Activated naive CD4-positive, alpha-beta T cell treated with anti-CD3 and anti-CD28 coated beads, Interleukin-2, amount 10 ng/mL, durations not matched to agents 7 days and 5 days (primary cell): ENCODE measurements around the gene CHRDL2.
"Not testable (repeated sequence)": the region's sequence is repeated elsewhere in the genome, so short reads cannot be mapped to it uniquely, and the experiment has no call there.

Source experiments
- CTCF ChIA-PET: fragments of 350-600 bp; sonication (Branson Sonifier 250); formaldehyde crosslinking; loops from one replicate; lab custom pipeline; 2021; ENCODE audit warnings: antibody characterized with exemption; lab: Charles Lee
- DNase-seq: peaks from one replicate; pipeline ENCODE4 v3.0.0-alpha.2; 2020
- H3K27ac Mint-ChIP-seq: one replicate; pipeline ENCODE4 v1.8.0; 2021; ENCODE audit warnings: mild to moderate bottlenecking, moderate library complexity, mixed read lengths
- H3K27me3 Mint-ChIP-seq: one replicate; pipeline ENCODE4 v1.8.0; 2021; ENCODE audit warnings: mild to moderate bottlenecking, mixed read lengths
- H3K36me3 Mint-ChIP-seq: one replicate; pipeline ENCODE4 v1.8.0; 2021; ENCODE audit warnings: mixed read lengths
- H3K4me1 Mint-ChIP-seq: one replicate; pipeline ENCODE4 v1.8.0; 2021; ENCODE audit warnings: mixed read lengths
- H3K4me3 Mint-ChIP-seq: one replicate; pipeline ENCODE4 v1.8.0; 2021; ENCODE audit warnings: mild to moderate bottlenecking, moderate library complexity, mixed read lengths
- H3K9me3 Mint-ChIP-seq: one replicate; pipeline ENCODE4 v1.8.0; 2021; ENCODE audit warnings: mixed read lengths

Gene CHRDL2

DNA sequence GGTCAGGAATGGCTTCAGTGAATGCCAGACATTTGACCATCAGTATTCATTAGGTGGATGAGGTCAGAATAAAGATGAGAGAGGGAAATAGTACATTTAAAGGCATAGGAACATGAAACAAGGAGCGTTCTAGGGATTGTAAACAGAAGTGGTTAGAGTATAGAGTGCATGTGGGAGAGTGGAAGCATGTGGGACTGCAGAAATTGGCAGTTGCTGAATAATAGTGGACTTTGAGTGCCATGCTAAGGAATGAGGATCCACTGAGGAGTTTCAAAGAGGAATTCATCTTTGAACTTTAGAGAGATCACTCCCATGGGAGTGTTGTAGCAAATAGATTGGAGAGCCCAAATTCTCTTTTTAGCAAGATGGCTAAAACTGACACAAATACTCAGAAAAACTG lies 25.3 kb upstream of the CHRDL2 start:
- no peak for DNase-seq
- no peak overlapping the region for H3K27ac Mint-ChIP-seq
- no peaks in the 10 kb centered on the region for H3K4me1 Mint-ChIP-seq
- no peaks in the 10 kb centered on the region for H3K27me3 Mint-ChIP-seq
- peaks cover 4% of the 10 kb centered on the region for H3K9me3 Mint-ChIP-seq
- CTCF ChIA-PET, result interaction anchor here (1.6 kb wide), 1 partner anchor 16 kb away, joined by 10 read pairs; no protein-coding TSS in a partner anchor
- no peak overlapping the region for H3K4me3 Mint-ChIP-seq
- peaks cover 8% of the 10 kb centered on the region for H3K36me3 Mint-ChIP-seq

DNA sequence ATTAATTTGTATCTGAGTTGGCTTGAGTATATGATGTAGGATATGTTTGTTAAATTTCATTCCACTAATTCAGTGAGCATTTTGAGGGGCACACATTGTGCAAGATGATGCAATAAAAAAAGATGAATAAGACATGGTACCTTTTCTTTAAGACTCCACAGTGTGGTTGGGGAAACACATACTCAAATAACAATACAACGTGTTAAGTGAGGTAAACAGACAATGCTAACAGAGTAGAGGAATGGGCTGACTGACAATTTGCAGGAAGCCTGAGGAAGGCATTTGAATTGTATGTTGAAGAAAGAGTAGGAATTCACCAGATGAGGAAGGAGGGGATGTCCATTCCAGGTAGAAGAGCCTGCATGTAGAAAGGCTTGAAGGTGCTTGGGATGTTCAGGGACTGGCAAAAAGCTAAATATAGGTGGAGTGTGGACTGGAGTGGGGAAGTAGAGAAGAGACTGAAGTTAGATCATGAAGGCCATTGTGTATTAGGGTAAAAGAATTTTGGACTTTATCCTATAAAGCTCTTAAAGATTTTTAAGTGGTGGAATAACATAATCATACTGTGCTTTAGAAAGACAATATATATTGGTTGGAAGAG lies 24.3 kb upstream of the CHRDL2 start:
- Mint-ChIP-seq H3K27ac (no peak overlapping the region), H3K4me3 (no peak overlapping the region), H3K4me1 (peaks cover 5% of the 10 kb centered on the region)

DNA sequence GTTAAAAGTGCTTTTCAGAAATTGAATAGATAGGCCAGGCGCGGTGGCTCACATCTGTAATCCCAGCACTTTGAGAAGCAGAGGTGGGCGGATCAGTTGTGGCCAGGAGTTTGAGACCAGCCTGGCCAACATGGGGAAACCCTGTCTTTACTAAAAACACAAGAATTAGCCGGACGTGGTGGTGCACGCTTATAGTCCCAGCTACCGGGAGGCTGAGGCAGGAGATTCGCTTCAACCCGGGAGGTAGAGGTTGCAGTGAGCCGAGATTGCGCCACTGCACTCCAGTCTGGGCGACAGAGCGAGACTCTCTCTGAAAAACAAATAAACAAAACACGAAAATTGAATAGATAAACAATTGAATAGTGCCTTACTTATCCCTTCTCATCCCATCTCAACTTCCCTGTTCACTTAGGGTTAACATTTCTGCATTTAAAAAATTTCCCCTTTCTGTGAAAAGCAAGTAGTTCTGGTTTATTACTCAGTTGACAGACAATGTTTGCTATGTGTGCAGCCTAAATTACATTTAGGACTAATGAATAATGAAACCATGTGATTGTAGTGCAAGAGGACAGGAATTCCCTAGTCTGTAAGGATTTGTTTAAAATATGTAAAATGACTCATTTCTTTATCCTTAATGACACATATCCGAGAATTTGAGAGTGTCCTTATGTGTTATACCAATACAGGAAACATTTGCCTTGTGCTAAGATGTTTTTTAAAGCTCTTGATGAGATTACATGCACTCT lies 23.5 kb upstream of the CHRDL2 start:
- CTCF ChIA-PET, result no interaction called here
- no peak overlapping the region for H3K27ac Mint-ChIP-seq
- no peak for DNase-seq
- no peak overlapping the region for H3K4me3 Mint-ChIP-seq
- H3K9me3 Mint-ChIP-seq, result peaks cover 4% of the 10 kb centered on the region
- peaks cover 14% of the 10 kb centered on the region for H3K36me3 Mint-ChIP-seq
- H3K4me1 Mint-ChIP-seq, result peaks cover 12% of the 10 kb centered on the region
- H3K27me3 Mint-ChIP-seq, result no peaks in the 10 kb centered on the region

More for the DNA sequence above, 24.3 kb upstream of the CHRDL2 start:
- Mint-ChIP-seq H3K36me3 (peaks cover 10% of the 10 kb centered on the region), H3K9me3 (peaks cover 4% of the 10 kb centered on the region), H3K27me3 (no peaks in the 10 kb centered on the region)
- CTCF ChIA-PET, result interaction anchor here (1.6 kb wide), 1 partner anchor 15 kb away, joined by 10 read pairs; no protein-coding TSS in a partner anchor
- DNase-seq, result no peak

DNA sequence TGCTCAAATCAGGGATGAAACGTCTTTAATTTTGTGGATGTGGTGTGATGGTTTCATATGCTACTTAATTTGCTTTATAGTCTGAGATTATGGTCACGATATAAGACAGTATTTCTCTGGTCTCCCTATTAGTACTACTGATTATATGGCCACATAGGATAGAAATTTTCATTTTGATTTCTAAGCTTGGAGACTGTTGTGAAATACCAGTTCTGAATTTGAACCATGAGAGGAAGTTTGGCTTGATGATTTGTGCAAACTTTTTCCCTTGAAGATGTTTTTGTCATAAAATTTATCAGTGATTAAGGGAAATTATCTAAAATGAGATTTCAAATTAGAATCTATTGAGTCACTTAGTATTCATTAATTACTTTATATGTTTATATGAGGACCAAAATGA lies 20.1 kb upstream of the CHRDL2 start:
- Mint-ChIP-seq H3K9me3 (peaks cover under 1% of the 10 kb centered on the region), H3K4me1 (peaks cover 30% of the 10 kb centered on the region), H3K4me3 (no peak overlapping the region), H3K27ac (no peak overlapping the region), H3K27me3 (no peaks in the 10 kb centered on the region), H3K36me3 (peaks cover 10% of the 10 kb centered on the region)
- CTCF ChIA-PET, result interaction anchor here (1.5 kb wide), 1 partner anchor 12 kb away, joined by 6 read pairs; no protein-coding TSS in a partner anchor
- no peak for DNase-seq

DNA sequence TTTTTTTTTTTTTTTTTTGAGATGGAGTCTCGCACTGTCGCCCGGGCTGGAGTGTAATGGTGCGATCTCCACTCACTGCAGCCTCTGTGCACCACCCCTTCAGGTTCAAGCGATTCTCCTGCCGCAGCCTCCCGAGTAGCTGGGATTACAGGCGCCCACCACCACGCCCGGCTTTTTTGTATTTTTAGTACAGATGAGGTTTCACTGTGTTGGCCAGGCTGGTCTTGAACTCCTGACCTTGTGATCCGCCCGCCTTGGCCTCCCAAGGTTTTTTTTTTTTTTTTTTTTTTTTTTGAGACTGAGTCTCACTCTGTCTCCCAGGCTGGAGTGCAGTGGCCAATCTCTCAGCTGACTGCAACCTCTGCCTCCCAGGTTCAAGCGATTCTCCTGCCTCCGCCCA lies 19.4 kb upstream of the CHRDL2 start:
- not testable (repeated sequence) for H3K9me3 Mint-ChIP-seq, H3K36me3 Mint-ChIP-seq, H3K27ac Mint-ChIP-seq, H3K4me3 Mint-ChIP-seq, H3K27me3 Mint-ChIP-seq, DNase-seq
- CTCF ChIA-PET, result interaction anchor here (1.5 kb wide), 1 partner anchor 11 kb away, joined by 6 read pairs; no protein-coding TSS in a partner anchor
- peaks cover 30% of the 10 kb centered on the region for H3K4me1 Mint-ChIP-seq

DNA sequence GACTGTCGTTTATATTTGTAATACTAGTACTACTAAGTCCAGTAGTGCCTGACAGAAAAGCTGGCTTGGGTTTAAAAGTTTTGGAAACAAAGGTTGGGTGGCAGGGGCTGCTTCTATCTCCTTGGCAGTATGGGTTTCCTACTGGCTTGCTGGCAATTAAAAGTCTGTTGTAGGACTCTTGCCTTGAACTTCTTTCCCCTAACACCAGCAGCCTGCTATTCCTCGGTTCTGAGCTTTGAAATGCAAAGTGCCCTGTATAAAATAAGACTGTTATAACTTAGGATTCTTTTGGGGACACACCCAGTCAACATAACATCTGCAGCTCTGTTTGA lies 18.7 kb upstream of the CHRDL2 start:
- DNase-seq, result no peak
- no peaks in the 10 kb centered on the region for H3K9me3 Mint-ChIP-seq
- no peaks in the 10 kb centered on the region for H3K27me3 Mint-ChIP-seq
- CTCF ChIA-PET, result no interaction called here
- H3K4me1 Mint-ChIP-seq, result peaks cover 30% of the 10 kb centered on the region
- peaks cover 9% of the 10 kb centered on the region for H3K36me3 Mint-ChIP-seq
- peak overlapping the region; percentile 63 for H3K27ac Mint-ChIP-seq
- peak overlapping the region; percentile 81 for H3K4me3 Mint-ChIP-seq

DNA sequence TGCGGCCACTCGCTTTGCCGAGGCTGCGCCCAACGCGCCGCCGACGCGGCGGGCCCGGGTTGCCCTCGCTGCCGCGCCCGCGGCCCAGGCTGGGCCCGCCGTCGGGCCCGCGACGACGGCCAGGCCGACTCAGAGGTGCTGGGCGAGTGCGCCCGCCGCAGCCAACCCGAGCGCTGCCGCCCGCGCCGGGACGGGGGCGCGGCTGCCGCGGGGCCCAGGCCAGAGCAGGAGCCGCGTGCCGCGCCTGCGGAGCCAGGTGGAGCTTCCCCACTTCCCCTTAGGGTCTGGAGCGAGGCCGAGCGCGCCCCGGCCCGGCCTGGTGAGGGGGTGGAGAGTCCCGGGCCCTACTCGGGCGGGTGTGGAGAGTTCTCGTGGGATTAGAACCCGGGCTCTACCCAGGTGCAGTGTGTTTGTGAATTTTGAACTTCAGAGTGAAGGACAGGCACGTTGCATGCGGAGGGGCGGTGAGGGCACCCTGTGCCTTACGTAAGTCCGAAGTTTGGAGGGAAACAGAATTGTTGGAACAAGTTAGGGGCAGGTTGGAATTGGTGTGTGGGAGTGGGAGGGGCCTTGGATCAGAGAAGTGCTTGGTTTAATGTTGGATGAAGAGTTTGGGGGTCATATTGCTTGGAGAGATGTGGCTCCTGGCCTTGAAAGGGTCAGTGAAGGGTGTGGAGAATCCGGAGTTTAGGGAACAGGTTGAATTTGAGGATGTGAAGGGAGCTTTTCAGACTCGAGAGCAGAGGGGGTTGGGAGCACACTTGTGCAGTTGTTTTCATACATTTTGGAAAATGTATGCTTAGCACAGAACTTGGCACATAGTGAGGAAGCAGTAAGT lies 18.1 kb upstream of the CHRDL2 start:
- no peaks in the 10 kb centered on the region for H3K27me3 Mint-ChIP-seq
- peak; percentile 66 for DNase-seq
- H3K4me3 Mint-ChIP-seq, result peak overlapping the region; percentile 81
- peak overlapping the region; percentile 63 for H3K27ac Mint-ChIP-seq
- H3K9me3 Mint-ChIP-seq, result no peaks in the 10 kb centered on the region
- peaks cover 30% of the 10 kb centered on the region for H3K4me1 Mint-ChIP-seq
- peaks cover 9% of the 10 kb centered on the region for H3K36me3 Mint-ChIP-seq
- CTCF ChIA-PET, result no interaction called here

DNA sequence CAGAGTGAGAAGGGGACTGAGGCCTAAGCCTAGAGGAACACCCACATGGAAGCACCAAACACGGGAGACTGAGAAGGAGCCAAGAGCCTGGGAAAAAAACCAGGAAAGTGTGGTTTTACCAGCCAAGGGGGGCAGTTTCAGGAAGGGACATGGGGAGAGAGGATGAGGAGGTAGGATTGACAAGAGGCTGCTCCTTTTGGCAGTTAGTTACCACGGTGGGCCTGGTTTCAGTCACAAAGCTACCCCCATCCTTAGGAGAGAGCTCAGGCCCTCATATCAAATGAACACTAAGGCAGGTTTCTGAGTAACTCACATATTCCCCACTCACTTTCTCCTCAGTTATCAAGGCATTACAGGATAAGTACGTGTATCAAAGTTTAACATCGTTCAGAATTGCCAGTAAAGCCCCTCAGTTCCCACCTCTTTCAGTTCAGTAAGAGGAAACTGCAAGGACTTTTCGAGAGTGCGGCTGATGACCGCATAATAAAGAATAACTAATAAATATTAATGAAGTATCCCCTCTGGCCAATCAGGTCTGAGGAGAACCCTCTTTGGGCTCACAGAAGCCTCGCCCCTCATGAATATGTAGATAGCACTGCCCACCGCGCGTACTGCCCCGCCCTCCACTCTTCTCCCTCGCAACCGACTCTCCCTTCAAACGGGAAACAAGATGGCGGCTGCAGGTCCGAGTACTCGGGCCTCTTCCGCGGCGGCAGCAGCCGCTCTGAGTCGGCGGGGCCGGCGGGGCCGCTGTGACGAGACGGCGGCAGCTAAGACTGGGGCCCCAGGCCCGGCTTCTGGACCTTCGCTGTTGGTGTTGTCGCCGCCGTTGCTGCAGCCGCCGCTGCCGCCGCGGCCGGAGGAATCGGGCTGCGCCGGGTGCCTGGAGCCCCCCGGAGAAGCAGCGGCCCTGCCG lies 17.2 kb upstream of the CHRDL2 start, which contains the start of gene RNF169:
RNF169 (plus strand) TSS at position 639 of the 916 bp plus-strand sequence; CDS start at position 671, 32 bp downstream.
- peak; percentile 94 for DNase-seq
- Mint-ChIP-seq H3K27me3 (no peaks in the 10 kb centered on the region), H3K27ac (peak within 1 kb of the TSS; percentile 65), H3K36me3 (peaks cover 9% of the 10 kb centered on the region), H3K4me1 (peaks cover 30% of the 10 kb centered on the region), H3K9me3 (no peaks in the 10 kb centered on the region), H3K4me3 (peak within 1 kb of the TSS; percentile 81)
- CTCF ChIA-PET, result interaction anchor here (1.3 kb wide), 1 partner anchor 46 kb away, joined by 4 read pairs; no protein-coding TSS in a partner anchor

DNA sequence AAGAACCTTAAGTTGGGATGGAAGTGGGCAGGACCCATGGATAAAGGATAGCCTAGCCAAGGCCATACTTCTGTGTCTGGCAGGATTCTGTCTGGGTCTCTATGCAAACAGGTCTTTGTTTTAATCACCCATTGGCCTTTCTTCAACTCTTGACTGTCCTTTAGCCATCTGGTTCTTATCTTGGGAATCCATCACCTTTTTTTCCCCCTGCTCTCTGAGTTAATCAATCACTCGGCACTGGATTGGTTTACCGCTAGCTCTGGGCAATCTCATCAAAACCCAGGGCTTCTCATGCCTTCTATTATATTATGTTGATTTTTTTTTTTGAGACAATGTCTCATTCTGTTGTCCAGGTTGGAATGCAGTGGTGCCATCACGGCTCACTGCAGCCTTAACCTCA lies 15.6 kb upstream of the CHRDL2 start:
- Mint-ChIP-seq H3K4me1 (peaks cover 30% of the 10 kb centered on the region), H3K36me3 (peaks cover 7% of the 10 kb centered on the region), H3K27ac (no peak overlapping the region), H3K4me3 (no peak overlapping the region), H3K9me3 (no peaks in the 10 kb centered on the region), H3K27me3 (no peaks in the 10 kb centered on the region)
- DNase-seq, result no peak
- CTCF ChIA-PET, result interaction anchor here (1.3 kb wide), 1 partner anchor 9 kb away, joined by 3 read pairs; no protein-coding TSS in a partner anchor

DNA sequence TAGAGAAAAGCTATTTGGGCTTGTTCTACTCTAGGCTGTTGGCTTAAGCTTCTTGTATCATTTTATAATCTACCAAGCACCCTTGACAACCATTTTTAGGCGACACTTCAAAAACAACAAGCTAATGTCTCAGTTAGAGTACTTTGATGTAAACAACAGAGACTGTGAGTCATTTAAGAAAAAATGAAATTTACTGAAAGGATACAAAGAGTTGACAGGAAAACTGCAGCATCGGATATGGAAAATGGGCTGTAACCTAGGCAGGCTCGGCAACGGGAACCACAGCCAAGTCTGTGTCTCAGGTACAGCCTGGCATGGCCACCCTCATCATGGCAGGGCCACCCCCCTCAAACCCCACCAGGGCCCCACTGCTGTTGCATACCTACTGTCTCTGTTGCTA lies 13.1 kb upstream of the CHRDL2 start:
- Mint-ChIP-seq H3K27ac (no peak overlapping the region), H3K4me1 (peaks cover 14% of the 10 kb centered on the region), H3K4me3 (no peak overlapping the region), H3K27me3 (peaks cover 10% of the 10 kb centered on the region), H3K9me3 (no peaks in the 10 kb centered on the region), H3K36me3 (no peaks in the 10 kb centered on the region)
- CTCF ChIA-PET, result interaction anchor here (0.7 to 1.4 kb wide), 5 partner anchors 17 to 92 kb away, joined by 3 to 6 read pairs (median 3); no protein-coding TSS in a partner anchor
- DNase-seq, result no peak

DNA sequence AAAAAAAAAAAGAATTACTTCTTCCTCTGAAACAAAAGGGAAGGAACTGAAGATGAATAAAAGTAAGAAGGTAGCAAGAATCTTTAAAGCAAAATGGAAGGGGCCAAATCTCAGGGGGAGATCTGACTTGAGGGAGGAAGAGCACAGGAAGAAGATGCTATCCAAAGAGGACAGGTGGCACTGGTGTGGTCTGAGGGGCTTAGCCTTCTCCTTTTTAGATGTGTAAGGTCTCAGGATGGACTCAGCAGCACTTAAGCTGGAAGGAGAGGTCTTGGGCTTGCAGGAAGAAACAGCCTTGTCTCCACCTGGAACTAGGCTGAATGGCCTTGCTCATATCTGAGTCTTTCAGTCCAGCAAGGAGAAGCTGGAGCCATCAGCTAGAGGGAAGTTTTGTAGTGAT lies 12.4 kb upstream of the CHRDL2 start:
- Mint-ChIP-seq H3K27ac (no peak overlapping the region), H3K4me1 (peaks cover 13% of the 10 kb centered on the region), H3K27me3 (peaks cover 10% of the 10 kb centered on the region), H3K9me3 (no peaks in the 10 kb centered on the region), H3K36me3 (no peaks in the 10 kb centered on the region), H3K4me3 (no peak overlapping the region)
- CTCF ChIA-PET, result interaction anchor here (0.7 to 1.4 kb wide), 4 partner anchors 18 to 91 kb away, joined by 3 to 6 read pairs (median 4); no protein-coding TSS in a partner anchor
- DNase-seq, result no peak

DNA sequence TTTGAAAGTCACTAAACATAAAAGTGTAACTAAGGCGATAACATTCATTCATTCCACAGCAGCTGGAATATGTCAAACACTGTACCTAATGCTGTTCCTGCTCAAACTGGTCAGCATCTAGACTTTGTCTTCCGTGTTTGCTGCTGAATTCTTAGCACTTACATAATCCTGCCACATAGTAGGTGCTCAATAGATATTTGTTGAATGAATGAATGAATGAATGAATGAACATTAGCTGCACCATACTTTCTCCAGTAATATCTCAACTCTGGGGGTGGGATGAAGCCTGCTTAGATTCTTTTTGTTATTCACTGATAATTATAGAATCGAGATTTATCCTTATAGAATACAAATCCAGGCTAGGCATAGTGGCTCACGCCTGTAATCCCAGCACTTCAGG lies 10.8 kb upstream of the CHRDL2 start:
- Mint-ChIP-seq H3K27ac (no peak overlapping the region), H3K4me3 (no peak overlapping the region), H3K9me3 (no peaks in the 10 kb centered on the region), H3K36me3 (no peaks in the 10 kb centered on the region), H3K27me3 (peaks cover 17% of the 10 kb centered on the region), H3K4me1 (no peaks in the 10 kb centered on the region)
- no peak for DNase-seq
- CTCF ChIA-PET, result interaction anchor here (0.5 to 0.7 kb wide), 2 partner anchors 128 to 160 kb away, joined by 3 read pairs; no protein-coding TSS in a partner anchor
